ENCODE results near the gene TMEM165.

DNA sequence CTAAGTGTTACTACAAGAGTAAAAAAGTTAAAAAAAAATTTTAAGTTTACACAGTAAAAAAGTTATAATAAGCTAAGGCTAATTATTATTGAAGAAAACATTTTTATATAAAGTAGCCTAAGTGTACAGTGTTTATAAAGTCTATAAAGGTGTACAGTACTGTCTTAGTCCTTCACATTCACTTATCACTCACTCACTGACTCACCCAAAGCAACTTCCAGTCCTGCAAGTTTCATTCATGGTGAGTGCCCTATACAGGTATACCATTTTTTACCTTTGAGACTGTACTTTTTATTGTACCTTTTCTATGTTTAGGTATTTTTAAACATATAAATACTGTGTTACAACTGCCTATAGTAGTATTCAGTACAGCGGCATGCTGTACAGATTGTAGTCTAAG is 74.2 kb downstream of the TMEM165 start:
- no peak for TF ChIP-seq POLR2A (IDR thresholded peaks at IDR 0.05; ENCODE audit: low read depth, low read length)
- no peak for TF ChIP-seq POLR2AphosphoS5 (IDR thresholded peaks at IDR 0.05; ENCODE audit: low read depth, low read length)
- no peak for TF ChIP-seq PAX5 (IDR thresholded peaks at IDR 0.05; ENCODE audit: insufficient read depth, low read length, severe bottlenecking)
